NAMALWA (cell line): Measurements from ENCODE around the gene RAB11FIP3.
"Not testable (repeated sequence)": the region's sequence is repeated elsewhere in the genome, so short reads cannot be mapped to it uniquely, and the experiment has no call there.

Source experiments
- DNase-seq: peaks from one replicate; pipeline ENCODE4 v3.0.0-alpha.2; 2015; ENCODE audit warnings: low spot score

The RAB11FIP3 gene

GRCh38 chr16:425082-425718 lies at the start of gene RAB11FIP3:
Gene RAB11FIP3, plus strand, starts transcription at chr16:425649. Its CDS starts 358 bp downstream, at chr16:426007.
- peak; percentile 89 for DNase-seq

- DNase-seq = no peak
These were observed 49.3 kb upstream of the RAB11FIP3 start for GRCh38 chr16:375927-376816.

- no peak for DNase-seq
These were observed 48.5 kb upstream of the RAB11FIP3 start for GRCh38 chr16:376817-377418.

- DNase-seq = no peak
These were observed 48.0 kb upstream of the RAB11FIP3 start for GRCh38 chr16:377419-377951.

GRCh38 chr16:378113-378820 lies 47.2 kb upstream of the RAB11FIP3 start:
- not testable (repeated sequence) for DNase-seq

GRCh38 chr16:378821-379182 lies 46.6 kb upstream of the RAB11FIP3 start:
- no peak for DNase-seq

GRCh38 chr16:379183-379960 lies 46.1 kb upstream of the RAB11FIP3 start:
- no peak for DNase-seq

GRCh38 chr16:379961-380761 lies 45.3 kb upstream of the RAB11FIP3 start:
- no peak for DNase-seq

GRCh38 chr16:380762-381011 lies 44.8 kb upstream of the RAB11FIP3 start:
- no peak for DNase-seq

- peak; percentile 46 for DNase-seq
These were observed 44.2 kb upstream of the RAB11FIP3 start for GRCh38 chr16:381012-381788.

- DNase-seq = peak; percentile 70
These were observed 43.4 kb upstream of the RAB11FIP3 start, which contains the start of gene PGAP6 for GRCh38 chr16:381789-382717. Gene PGAP6, minus strand, starts transcription at chr16:381978. Its CDS starts 157 bp downstream, at chr16:381821.

GRCh38 chr16:383326-384051 lies 42.0 kb upstream of the RAB11FIP3 start:
- peak; percentile 85 for DNase-seq

GRCh38 chr16:386641-387156 lies 38.8 kb upstream of the RAB11FIP3 start:
- DNase-seq = no peak

GRCh38 chr16:387761-388666 lies 37.4 kb upstream of the RAB11FIP3 start:
- DNase-seq = not testable (repeated sequence)

- DNase-seq = no peak
These were observed 36.1 kb upstream of the RAB11FIP3 start for GRCh38 chr16:389352-389751.

GRCh38 chr16:391885-392335 lies 33.5 kb upstream of the RAB11FIP3 start:
- DNase-seq = peak; percentile 82
